ENCODE measurements around the gene ZNF235.

GRCh38 chr19:44341794-44342193 lies 37.0 kb upstream of the ZNF235 start:
- TF ChIP-seq CTCF (conservative IDR thresholded peaks at IDR 0.05; ENCODE audit: low read depth, low read length) (no peak), POLR2A (IDR thresholded peaks at IDR 0.05; ENCODE audit: low read depth, low read length) (no peak), CHD1 (IDR thresholded peaks at IDR 0.05; ENCODE audit: low read depth, low read length) (no peak), RAD21 (IDR thresholded peaks at IDR 0.05; ENCODE audit: low read length) (no peak), BHLHE40 (IDR thresholded peaks at IDR 0.05; ENCODE audit: low read depth, low read length) (no peak), RFX5 (IDR thresholded peaks at IDR 0.05; ENCODE audit: low read depth, low read length) (no peak), MAFK (IDR thresholded peaks at IDR 0.05; ENCODE audit: low read depth, low read length) (no peak)
- TF ChIP-seq, protein P1, sequence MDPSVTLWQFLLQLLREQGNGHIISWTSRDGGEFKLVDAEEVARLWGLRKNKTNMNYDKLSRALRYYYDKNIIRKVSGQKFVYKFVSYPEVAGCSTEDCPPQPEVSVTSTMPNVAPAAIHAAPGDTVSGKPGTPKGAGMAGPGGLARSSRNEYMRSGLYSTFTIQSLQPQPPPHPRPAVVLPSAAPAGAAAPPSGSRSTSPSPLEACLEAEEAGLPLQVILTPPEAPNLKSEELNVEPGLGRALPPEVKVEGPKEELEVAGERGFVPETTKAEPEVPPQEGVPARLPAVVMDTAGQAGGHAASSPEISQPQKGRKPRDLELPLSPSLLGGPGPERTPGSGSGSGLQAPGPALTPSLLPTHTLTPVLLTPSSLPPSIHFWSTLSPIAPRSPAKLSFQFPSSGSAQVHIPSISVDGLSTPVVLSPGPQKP (IDR thresholded peaks at IDR 0.05; ENCODE audit: borderline replicate concordance, low read depth, low read length): no peak

Data from IMR-90 (cell line).